ENCODE results near the gene PTPN7.

DNA sequence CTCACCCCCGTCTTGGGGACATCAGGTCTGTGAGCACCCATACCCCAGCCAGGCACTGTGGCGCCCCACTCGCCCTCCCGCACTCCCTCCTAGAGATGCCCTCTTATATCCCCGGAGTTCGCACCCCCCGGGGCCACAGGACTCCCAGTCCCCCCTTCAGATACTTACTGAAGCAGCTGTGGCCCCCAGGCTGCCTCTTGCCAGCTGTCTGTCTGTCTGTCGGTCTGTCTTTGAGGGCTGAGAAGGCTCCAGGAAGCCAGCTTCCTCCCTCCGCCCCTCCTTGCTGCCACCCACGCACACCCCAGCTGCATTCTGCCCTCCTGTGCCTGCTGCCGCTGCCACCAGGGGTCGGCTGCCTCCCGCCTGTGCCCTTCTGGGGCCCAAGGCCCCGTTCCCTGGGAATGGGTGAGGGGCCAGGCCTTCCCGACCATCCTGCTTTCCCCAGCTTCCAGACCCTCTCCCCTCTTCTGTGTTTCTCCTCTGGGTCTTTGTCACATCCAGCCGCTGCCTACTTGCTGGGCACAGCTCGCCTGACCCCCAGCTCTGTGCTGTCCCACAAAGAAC, at the start of gene PTPN7:
- TF ChIP-seq, protein P1, sequence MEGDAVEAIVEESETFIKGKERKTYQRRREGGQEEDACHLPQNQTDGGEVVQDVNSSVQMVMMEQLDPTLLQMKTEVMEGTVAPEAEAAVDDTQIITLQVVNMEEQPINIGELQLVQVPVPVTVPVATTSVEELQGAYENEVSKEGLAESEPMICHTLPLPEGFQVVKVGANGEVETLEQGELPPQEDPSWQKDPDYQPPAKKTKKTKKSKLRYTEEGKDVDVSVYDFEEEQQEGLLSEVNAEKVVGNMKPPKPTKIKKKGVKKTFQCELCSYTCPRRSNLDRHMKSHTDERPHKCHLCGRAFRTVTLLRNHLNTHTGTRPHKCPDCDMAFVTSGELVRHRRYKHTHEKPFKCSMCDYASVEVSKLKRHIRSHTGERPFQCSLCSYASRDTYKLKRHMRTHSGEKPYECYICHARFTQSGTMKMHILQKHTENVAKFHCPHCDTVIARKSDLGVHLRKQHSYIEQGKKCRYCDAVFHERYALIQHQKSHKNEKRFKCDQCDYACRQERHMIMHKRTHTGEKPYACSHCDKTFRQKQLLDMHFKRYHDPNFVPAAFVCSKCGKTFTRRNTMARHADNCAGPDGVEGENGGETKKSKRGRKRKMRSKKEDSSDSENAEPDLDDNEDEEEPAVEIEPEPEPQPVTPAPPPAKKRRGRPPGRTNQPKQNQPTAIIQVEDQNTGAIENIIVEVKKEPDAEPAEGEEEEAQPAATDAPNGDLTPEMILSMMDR (IDR thresholded peaks at IDR 0.05), result no peak
- no peak for TF ChIP-seq POLR2A (IDR thresholded peaks at IDR 0.05)

All from gastroesophageal sphincter (tissue), 3 donors.